GM21447 (cell line): Measurements from ENCODE around the gene VTCN1.
"Not testable (repeated sequence)": the region's sequence is repeated elsewhere in the genome, so short reads cannot be mapped to it uniquely, and the experiment has no call there.

ENCODE experiments used
- ATAC-seq: cut with Tn5 transposase; IDR thresholded peaks from one replicate; pipeline ENCODE4 v1.9.1; 2021; ENCODE audit not compliant: unreplicated experiment

VTCN1 gene

DNA sequence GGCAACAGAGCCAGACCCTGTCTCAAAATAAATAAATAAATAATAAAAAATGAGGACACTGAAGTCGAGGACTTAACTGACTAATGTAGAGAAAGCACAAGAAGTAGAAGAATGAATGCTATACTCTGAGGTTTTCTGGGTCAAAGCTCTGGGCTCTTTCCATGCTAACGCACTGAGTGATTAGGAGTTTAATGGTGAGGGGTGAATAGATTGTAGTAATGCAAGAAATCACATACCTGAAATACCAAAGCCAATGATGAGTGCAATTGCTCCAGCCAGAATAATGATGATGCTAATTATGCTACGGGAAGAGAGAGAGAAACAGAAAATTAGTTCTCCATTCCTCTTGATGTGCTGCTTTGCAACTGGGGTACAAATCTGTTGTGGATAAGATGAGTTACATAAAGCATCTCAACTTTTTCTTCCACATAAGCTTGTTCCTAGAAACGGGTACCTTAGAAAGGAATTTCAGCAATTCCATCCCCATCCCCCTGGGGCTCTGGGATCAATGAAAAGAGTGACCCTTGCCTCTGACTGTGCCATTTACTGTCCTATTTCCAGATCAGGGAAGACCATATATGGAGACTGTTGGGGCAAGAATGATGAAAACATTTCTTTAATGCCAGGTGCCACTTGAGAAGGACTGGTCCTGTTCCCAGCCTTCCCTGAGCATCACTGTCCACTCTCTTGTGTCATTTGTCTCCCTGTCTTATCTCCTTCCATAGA is 40.7 kb downstream of the VTCN1 start:
- no peak for ATAC-seq

- ATAC-seq: no peak
Measured at GRCh38 chr1:117167402-117167801, 43.3 kb downstream of the VTCN1 start.

GRCh38 chr1:117166076-117166475 is 44.7 kb downstream of the VTCN1 start:
- no peak for ATAC-seq

GRCh38 chr1:117164209-117164608 is 46.5 kb downstream of the VTCN1 start:
- ATAC-seq: no peak

- ATAC-seq: no peak
Measured at GRCh38 chr1:117162816-117163215, 47.9 kb downstream of the VTCN1 start.

DNA sequence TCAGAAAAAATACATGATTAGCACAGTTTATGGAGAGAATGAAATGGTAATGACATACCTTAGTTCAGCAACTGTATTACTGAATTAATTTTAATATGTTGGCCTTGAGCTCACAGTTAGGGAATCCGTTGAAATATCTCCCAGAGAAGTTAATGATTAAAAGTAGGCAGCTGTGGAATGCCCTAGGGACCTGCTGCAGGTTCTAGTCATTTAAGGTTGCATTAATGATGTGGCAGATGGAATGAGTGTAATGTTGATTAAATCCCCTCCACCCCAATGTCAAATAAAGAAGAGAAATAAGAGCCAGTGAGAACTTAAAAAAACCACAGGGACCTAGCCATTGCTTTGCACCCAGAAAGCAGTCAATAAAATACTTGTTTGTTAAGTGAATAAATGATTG is 48.8 kb downstream of the VTCN1 start:
- no peak for ATAC-seq

DNA sequence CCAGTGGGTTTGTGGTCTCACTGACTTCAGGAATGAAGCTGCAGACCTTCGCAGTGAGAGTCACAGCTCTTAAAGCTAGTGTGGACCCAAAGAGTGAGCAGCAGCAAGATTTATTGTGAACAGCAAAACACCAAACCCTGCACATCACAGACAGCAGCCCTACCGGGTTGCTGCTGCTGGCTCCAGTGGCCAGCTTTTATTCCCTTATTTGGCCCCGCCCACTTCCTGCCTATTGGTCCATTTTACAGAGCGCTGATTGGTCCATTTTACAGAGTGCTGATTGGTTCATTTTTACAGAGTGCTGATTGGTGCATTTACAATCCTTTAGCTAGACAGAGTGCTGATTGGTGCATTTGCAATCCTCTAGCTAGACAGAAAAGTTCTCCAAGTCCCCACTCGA is 59.4 kb downstream of the VTCN1 start:
- not testable (repeated sequence) for ATAC-seq

GRCh38 chr1:117150316-117150715 is 60.4 kb downstream of the VTCN1 start:
- no peak for ATAC-seq

- ATAC-seq: no peak
Measured at GRCh38 chr1:117147856-117148588, 62.7 kb downstream of the VTCN1 start.

- ATAC-seq: no peak
Measured at GRCh38 chr1:117147341-117147831, 63.3 kb downstream of the VTCN1 start.

- ATAC-seq: no peak
Measured at GRCh38 chr1:117146575-117147340, 64.0 kb downstream of the VTCN1 start.

DNA sequence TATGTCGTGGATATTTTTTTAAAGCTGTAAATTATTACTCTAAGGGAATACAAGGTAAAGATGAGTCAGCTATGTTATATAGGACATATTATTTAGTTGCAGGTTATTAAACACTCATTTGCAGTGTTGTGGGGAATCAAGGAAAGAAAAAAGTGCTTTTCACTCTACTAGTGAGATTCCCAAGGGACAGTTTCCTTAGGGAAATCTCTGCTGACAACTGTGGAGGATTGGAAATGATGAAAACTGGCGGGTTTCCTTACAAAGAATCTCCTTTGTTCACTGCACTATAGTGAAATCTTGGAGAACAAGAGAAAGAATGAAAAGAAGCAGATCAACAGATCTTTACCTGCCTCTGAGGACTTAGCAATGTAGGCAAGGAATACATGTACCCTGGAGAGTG is 64.7 kb downstream of the VTCN1 start:
- ATAC-seq: no peak

DNA sequence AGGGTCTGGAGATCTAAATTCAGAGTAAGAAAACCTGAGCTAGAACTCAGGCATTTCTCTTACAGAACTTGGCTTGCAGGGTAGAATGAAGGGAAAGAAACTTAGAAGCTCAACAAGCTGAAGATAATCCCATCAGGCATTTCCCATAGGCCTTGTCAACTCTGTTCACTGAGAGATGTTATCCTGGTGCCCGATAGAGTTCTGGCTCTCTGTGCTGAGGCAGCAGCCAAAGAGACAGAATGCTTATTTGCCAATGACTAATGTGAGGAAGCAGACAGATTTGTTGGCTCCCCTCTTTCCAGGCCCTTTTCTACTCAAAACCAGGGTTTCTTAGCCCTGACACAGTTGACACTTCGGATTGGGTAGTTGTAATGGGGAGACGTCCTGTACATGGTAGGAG is 66.9 kb downstream of the VTCN1 start:
- no peak for ATAC-seq

DNA sequence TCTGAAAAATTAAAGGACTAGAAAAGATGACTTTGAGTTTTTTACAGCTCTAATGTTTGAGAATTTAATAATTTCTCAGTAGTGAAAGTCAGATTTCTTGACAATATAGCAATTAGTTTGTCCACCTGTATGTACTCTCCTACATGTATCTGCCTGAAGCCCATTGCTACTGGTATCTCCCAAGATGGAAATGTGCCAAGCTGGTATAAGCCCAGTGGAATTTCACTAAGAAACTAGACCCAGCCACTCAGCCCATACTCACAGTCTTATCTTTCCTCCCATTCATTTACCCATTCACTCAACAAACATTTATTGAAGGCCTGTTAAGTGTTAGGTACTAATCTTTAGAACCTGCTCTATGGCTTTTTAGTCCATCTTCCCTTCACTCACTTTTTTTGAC is 67.6 kb downstream of the VTCN1 start:
- no peak for ATAC-seq

GRCh38 chr1:117142200-117142599 is 68.5 kb downstream of the VTCN1 start:
- no peak for ATAC-seq

DNA sequence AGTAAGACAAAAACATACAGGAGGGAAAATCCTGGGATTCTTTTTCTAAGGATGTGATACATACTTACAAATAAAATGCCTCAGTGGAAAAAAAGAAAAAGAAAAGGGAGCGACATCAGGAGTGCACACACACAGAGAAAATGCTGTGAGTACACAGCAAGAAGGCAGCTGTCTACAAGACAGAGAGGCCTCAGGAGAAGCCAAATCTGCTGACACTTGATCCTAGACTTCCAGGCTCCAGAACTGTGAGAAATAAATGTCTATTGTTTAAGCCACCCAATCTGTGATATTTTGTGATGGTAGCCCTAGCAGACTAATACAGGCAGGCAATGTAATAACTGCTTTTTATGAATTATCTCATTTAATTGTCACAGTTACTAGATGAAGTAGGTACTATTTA is 72.2 kb downstream of the VTCN1 start:
- ATAC-seq: no peak

DNA sequence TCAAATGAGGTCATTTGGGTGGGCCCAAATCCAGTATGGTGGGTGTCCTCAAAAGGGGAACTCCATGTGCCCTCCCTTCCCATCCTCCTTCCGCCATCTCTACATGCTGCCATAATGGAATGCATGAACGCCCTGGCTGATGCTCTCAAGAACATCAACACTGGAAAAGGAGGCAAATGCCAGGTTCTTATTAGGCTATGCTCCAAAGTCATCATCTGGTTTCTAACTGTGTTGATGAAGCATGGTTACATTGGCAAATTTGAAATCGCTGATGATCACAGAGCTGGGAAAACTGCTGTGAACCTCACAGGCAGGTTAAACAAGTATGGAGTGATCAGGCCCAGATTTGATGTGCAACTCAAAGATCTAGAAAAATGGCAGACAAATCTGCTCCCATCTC is 72.6 kb downstream of the VTCN1 start:
- ATAC-seq: no peak

GRCh38 chr1:117137281-117137855 is 73.4 kb downstream of the VTCN1 start:
- ATAC-seq: no peak

- no peak for ATAC-seq
Measured at GRCh38 chr1:117136749-117137148, 74.0 kb downstream of the VTCN1 start.

GRCh38 chr1:117135329-117135728 is 75.4 kb downstream of the VTCN1 start:
- no peak for ATAC-seq

DNA sequence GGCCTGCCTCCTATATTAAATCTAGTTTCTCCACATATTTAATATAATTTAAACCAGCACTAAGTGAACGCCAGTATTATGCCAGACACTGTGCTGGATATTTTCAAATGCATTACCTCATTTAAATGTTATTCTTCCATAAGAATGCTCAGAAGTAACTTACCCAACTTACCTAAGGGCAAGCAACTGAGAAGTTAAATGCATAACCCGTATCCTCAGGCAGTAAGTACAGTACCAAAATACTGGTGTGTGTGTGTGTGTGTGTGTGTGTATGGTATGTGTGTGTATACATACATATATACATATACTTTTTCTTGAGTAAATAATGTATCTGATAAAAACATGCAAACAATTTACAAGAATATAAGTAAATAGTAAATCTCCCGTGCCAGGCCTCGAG is 80.2 kb downstream of the VTCN1 start:
- no peak for ATAC-seq
